Measurements from ENCODE around the gene SNX13.

Gene SNX13, protein sequence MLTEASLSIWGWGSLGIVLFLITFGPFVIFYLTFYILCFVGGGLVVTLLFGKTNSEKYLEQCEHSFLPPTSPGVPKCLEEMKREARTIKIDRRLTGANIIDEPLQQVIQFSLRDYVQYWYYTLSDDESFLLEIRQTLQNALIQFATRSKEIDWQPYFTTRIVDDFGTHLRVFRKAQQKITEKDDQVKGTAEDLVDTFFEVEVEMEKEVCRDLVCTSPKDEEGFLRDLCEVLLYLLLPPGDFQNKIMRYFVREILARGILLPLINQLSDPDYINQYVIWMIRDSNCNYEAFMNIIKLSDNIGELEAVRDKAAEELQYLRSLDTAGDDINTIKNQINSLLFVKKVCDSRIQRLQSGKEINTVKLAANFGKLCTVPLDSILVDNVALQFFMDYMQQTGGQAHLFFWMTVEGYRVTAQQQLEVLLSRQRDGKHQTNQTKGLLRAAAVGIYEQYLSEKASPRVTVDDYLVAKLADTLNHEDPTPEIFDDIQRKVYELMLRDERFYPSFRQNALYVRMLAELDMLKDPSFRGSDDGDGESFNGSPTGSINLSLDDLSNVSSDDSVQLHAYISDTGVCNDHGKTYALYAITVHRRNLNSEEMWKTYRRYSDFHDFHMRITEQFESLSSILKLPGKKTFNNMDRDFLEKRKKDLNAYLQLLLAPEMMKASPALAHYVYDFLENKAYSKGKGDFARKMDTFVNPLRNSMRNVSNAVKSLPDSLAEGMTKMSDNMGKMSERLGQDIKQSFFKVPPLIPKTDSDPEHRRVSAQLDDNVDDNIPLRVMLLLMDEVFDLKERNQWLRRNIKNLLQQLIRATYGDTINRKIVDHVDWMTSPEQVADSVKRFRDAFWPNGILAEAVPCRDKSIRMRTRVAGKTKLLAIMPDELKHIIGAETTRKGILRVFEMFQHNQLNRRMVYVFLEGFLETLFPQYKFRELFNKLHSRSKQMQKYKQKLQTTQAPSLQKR

DNA sequence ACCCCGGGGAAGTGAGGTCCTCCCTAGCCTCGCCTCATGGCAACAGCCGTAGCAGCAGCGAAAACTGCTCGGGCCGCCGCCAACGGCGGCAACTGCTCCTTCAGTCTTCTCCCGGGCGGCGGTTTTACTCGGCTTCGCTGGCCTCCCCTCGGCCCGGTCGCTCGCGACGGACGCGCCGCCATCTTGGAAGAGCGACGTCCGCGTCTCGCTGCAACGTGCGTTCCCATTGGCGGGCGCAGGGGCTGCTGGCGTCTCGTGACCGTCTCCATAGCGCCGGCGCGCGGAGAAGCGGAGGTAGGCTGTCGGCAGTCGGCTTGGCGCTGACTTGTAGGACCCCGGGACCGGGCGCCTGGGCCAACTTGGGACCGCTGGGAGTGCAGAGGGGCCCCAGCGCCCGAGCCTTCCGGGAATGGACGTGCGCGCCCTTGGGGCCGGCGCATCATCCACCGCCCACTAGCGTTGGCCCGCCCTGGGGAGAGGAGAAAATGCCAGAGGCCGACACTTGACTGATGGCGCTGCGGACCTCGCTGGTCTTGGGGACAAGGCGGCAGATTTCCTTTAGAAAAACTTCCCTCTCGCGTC, at the start of gene SNX13:
TSS of gene SNX13 (minus strand) at position 193 of the 582 bp plus-strand sequence. CDS start 199 bp downstream, outside the sequence.
- no peak for FAIRE-seq

DNA sequence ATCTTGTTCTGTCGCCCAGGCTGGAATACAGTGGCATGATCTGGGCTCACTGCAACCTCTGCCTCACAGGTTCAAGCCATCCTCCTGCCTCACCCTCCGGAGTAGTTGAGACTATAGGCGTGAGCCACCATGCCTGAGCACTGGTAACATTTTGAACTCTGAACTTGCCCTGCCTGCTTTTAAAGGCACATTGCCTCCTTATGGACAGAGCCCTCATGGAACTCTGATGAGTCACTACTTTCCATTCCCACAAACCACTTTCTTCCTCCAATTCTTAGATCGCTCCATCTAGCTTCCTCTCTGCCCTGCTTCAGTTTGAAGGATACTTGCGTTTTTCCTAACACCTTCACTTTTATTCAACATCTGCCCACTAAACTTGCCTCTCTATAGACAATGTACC, 49.3 kb upstream of the SNX13 start:
- no peak for FAIRE-seq

DNA sequence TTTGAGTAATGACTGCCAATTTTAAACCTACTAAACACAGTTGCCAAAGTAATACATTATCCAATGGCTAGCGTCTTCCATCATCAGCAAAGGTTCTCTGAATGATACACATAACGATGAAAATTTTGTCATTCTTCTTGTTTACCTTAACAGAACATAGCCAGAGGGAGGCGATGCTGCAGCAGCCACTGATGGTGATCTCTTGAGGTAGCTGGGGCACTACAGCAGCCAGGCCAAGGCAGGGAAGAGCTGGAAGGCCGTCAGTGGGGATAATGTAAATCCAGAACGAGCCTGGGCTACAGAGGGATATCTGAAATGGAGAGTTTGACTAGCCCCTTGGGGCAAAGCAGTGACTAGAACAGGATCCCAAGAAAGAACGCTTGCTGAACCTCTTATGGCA, 48.6 kb upstream of the SNX13 start:
- FAIRE-seq: no peak

DNA sequence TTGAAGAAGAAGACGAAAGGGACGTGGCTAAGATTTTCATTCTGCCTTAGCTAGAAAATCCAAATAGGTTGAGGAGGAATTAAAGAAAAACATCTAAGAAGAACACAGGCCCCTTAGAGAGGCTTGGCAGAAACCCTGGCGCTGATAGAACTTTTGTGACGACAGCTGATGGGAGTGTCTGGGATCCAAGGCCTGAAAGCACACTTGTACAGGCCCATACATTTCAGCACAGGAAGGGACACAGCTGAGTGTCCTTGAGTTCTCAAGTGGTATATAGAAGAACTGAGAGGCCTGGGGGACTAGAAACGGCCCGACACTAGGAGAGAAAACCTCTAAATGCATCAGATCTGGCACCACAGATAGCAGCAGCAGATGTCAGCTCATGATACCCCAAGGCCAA, 47.8 kb upstream of the SNX13 start:
- FAIRE-seq: no peak

DNA sequence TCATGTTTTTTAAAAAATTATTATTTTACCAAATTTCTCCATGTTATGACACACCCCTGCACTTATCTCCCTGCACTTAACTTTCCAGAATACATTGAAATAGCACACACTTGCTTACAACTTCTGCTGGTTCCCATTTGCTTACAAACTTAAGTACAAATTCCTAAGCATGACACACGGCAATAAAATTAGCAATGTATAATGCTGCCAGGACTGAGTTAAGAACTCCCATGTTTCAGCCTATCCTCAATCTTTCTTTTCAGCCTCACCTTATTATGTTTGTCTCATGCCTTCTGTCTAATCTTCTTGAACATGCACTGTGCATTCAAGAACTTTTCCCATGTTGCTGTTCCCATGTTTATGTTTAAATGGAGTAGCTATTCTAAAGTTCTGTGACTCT, 46.6 kb upstream of the SNX13 start:
- no peak for FAIRE-seq

DNA sequence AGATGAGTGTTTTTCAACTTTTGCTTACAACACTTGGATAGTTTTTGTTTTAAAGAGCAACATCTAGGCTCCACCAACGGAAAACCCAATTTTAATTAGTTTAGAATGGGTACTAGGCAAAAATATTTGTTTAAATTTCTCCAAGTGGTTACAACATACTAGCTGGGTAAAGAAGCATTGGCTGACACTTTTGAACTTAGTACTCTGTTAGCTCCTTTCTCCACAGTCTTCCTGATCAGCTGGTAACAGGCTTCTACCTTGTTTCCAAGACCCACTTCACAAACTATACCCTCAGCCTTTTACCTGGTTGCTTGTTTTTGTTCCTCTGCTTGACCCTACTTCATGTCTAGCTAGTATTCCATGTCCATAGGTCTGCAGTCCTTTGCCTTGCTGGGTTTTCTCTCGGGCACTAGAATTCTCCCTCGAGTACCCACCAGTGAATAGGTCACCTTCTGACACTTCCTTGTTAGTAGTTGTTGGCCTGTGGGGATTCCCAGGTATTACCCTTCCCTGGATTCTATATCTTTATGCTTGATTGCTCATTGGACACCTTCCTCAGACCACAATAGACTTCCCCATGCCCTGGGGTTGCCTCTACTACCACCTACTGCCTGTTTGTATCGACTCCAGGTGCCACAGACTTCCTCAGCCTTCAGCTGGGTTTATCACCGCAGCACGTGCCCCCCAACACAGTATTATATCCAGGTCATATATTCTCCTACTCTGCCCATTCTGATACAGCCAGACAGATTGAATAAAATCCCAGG, 45.4 kb upstream of the SNX13 start:
- FAIRE-seq: no peak

DNA sequence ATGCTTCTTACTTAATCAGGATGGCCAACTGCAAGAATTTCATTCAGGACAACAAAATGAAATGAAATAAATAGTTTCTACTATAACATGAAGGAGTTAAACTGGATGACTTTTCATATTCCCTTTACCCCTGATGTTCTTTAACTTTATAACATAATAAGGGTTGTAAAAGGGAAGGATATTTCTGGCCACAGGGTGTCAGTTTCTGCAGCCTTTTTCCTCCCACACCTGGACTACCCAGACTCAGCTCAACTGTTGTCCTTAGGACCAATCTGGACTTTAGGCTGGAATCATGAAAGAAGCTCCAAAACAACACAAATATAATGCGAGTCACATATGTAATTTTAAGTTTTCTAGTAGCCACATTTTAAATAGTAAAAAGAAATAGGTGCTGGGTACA, 44.0 kb upstream of the SNX13 start:
- peak; percentile 64 for FAIRE-seq

DNA sequence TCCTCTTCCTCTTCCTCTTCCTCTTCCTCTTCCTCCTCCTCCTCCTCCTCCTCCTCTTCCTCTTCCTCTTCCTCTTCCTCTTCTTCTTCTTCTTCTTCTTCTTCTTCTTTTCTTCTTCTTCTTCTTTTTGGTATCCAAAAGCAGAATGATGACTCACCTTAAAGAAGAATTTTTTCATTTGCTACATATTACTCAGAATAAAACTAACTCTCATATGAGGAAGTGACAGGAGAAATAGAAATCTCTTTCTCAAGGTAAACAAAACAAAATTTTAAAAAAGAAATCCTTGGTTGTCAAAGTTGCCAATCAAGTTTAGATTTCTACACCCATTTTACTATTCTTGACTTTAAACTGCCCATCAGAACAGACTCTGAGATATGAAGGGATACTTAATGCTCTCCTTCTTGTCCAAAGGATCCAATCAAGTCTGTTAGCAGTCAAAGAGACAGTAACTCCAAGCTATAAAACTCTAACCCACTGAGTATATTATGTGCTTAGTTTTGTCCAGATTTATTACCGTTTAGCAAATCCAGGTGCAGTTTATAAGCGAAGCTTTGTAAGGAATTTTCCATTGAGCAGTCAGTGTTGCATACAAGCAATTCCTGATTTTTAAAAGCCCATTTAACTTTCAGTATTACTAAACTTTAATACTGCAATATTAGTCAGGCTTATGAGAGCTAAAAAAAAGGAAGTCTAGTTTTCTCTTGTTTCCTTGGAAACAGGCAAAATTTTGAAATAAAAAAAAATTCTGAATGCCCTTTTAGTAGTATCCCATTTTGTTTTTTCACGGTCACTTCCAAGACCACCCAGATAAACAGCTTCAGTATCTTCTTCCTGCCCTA, 43.1 kb upstream of the SNX13 start:
- peak; percentile 57 for FAIRE-seq

DNA sequence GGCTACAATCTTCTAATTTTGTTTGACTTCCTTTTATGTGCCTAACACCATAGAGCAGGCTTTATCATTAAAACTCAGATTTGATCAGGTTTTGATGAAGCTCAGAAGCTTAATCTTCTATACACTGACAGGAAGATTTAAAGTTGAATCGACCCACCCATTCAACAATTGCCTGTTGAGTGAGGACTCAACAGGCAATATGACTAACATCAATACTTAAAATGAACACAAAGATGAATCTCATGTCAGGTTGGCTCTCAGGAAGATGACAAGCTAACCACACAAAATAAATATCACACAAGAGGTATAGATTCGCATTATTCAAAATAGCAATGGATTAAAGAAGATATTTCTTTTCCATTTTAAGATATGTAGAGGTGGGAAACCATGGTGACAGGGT, 36.7 kb upstream of the SNX13 start:
- no peak for FAIRE-seq

DNA sequence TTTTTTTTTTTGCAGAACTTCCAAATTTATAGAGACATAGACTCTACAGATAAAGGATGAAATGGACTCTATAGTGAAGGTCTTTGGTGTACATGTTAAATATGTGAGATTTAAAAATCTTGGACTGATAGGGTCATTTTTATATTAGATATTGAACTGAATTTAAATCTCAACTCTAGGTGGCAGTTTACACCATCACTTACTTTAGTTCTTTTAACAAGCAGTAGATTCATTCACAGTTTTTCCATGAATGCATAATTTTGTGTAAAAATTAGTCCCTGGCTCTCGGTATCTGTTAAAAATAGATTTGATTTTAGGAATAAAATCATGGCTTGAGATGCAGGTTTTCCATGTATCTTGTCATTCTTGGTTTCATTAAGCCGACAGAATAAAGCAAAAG, 31.1 kb upstream of the SNX13 start:
- FAIRE-seq: no peak

DNA sequence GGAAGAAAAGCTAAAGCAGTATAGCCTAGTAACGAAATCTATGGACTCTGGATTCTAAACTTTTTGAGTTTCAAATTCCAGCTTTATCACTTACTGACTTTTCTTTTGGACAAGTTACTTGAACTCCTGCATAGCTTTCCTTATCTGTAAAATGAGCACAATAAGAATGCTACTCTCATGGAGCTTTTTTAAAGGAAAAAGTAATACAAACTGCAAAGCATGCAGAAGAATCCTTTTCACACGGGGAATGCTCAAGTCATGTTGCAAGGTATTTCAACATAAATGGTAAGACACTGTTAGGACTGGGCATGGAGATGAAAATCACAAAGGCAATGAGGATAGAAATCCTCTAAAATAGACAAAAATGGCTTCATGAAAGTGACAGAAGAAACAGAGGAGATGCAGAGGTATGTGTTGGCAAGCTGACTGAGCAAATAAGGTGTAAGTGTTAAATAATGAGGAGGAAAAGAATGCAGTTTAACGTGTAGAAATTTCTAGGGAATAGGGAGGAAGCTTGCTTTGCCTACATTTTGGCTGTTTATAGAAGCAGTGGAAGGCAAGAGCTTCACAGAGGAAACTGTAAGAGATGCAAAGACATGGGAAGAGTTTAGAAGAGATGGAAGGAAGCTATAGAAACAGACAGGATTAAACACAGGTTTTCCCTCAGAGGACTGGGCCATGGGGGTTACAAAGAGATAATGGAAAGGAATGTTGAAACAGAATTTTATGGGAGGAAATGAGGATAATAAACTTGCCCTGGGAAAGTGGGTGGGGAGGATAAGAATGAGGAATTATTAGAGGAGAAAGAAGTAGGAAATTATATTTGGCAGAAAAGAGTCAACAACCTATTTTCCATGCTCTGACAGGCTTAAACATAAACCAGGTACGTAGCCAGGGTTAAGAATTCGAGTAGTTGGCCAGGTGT, 28.8 kb upstream of the SNX13 start:
- no peak for FAIRE-seq

DNA sequence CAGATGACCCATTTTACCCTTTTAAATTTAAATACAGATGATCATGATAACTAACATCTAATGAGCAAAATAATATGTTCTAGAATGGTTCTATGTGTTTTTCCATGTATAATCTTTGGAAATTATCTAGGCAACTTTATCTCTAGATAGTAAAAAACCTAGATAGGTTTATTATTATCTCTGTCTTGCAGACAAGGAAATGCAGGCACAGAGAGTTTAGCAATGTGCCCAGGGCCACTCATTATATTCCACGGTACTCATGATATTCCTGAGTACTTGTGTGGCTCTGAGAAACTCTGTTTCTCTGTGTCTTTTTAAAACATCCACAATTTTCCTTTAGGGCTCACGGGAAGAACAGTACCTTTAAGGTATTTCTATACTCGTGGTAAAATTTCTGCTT, 26.4 kb upstream of the SNX13 start:
- no peak for FAIRE-seq

DNA sequence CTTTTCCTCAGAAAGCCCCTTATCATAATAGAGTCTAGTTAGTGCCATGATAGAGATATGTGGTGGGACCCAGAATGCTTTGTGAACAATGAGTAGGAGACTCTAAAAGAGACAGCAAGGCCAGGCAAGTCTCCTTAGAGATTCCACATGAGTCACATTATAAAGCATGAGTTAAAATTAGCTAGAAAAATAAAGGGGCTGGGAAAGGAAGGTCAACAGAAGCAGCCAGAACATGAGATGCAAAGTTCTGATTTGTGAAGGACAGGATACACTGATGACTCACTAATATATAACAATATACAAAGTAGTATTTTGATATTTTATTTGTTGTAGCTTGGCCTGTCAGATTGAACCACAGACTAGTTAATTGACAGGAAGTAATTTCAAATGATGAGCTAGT, 25.3 kb upstream of the SNX13 start:
- FAIRE-seq: no peak

DNA sequence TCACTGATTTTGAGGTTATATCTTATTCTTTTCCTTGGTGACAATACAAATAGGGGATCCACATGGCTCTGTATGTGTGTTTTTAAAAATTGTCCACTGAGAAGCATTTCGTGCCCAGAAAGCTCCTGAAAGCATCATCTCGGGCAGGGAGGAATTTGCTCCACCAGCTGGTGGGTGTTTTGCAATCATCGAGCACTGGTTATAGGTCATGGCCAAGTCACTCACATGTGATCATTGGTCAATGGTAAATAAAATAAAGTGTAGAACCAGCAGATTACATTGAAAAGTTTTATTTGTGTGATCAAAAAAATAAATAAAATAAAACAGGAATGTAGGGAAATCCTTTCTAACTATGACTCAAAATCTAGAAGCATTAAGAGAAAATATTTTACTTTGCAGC, 23.0 kb upstream of the SNX13 start:
- no peak for FAIRE-seq

DNA sequence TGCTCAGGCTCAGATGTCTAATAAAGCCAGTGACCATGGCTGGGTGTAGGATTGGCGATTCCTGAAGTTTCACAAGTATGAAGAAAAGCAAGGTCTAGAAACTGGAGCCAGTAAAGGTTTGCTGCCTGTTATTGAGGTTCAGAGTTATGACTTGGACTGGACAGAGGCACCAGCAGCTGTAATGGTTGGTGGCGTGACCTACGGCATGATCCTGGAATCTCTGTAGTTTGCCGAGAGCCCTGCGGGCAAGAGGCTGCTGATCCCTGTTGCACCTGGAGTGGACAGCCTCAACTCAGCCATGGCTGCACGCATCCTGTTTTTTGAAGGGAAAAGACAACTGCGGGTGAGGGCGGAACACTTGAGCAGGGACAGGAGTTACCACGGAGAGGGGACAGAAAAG, 22.4 kb upstream of the SNX13 start:
- FAIRE-seq: no peak

DNA sequence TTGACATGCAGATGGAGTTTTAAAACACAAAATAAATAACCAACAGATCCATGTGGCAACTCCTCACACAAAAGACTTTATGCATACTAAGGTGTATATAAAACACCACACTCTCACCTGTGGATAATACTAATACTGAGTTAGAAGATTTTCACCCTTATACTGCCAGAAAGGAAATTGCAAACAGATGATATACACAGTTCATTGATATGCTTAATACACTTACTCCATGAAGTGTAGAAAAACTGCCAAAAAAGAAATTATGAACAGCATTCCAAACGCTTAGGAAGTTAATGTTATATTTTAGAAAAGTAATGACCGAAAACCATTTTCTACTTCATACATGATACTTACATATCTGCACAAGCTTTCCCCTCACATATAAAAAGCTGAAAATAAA, 17.6 kb upstream of the SNX13 start:
- no peak for FAIRE-seq

DNA sequence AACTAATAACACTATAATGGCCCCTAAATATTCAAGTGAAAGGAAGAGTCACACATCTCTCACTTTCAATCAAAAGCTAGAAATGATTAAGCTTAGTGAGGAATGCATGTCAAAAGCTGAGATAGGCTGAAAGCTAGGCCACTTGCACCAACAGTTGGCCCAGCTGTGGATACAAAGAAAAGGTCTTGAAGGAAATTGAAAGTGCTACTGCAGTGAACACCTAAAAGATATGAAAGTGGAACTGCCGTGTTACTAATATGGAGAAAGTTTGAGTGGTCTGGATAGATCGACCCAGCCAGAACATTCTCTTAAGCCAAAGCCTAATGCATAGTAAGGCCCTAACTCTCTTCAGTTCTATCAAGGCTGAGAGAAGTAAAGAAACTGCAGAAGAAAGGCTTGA, 12.1 kb upstream of the SNX13 start:
- no peak for FAIRE-seq

DNA sequence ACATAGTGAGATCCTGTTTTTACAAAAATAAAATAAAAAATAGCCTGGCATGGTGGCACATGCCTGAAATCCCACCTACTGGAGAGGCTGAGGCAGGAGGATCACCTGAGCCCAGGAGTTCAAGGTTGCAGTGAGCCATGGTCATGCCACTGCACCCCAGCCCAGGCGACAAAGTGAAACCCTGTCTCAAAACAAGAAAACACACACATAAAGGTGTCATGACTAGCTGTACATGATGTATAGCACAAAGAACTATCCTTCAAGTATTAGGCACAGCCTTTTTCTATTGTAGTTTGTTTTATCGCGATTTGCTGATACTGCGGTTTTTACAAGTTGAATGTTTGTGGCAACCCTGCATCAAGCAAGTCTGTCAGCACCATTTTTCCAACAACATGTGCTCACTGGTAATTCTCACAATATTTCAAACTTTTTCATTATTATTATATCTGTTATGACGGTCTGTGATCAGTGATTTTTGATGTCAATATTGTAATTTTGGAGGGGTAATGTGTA, 11.5 kb upstream of the SNX13 start:
- FAIRE-seq: no peak

DNA sequence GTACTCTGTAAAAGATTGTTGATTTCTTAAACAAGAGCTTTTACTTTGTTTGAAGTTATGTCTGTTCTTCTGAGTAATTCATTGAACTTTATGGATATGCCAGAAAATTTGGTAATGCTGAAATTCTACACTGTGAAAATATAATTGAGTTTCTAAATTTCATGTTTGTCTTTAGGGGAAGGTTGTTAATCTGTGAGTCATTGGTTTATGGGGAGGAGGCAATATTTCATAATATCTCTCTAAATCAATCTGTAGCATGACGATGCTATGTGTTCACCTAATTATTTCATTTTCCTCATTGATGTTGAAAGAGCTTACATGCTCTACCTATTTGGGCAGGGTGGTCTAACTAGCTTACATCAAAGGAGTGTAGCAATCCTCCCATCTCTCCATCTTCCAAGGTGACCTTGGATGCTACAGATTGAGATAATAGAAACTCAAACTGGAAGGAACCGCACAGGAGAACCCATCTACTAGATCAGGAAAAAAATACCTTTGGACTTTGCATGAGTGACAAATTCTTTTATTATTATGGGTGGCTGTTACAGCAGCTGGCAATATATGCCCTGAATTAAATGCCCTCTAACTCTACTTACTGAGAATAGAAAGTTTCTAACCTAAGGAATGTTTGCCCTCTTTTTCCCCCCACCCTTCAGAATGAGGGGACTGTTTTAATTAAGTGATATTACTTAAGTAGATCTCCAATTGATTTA, 8.4 kb upstream of the SNX13 start:
- FAIRE-seq: no peak

DNA sequence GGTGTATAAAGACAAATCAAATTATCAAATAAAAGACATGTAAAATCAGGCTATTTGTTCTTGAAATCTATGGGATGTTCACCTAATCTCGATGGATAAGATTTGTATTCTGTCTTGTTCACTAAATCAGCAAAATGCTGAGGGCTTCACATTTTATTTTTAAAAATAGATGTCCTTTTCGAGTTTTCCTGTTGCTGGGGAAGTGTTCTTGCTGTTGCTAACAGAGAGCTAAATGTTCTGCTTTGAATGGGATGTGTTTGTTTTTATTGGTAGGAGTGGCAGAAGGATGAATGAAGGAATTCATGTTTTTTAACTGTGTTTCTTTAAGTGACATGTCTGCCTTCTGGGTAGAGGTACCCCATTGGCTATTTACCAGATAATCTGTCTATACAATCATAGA, 7.3 kb upstream of the SNX13 start:
- no peak for FAIRE-seq

Data from colon (tissue), 2 donors.